Right kidney (tissue), 1 donor: ENCODE results near the gene TNIK.
"Not testable (repeated sequence)": the region's sequence is repeated elsewhere in the genome, so short reads cannot be mapped to it uniquely, and the experiment has no call there.

ENCODE experiments used
- DNase-seq: peaks from one replicate; pipeline ENCODE4 v3.0.0-alpha.2; 2016

The TNIK gene

GRCh38 chr3:171250444-171250843, 209.8 kb downstream of the TNIK start:
- no peak for DNase-seq

DNA sequence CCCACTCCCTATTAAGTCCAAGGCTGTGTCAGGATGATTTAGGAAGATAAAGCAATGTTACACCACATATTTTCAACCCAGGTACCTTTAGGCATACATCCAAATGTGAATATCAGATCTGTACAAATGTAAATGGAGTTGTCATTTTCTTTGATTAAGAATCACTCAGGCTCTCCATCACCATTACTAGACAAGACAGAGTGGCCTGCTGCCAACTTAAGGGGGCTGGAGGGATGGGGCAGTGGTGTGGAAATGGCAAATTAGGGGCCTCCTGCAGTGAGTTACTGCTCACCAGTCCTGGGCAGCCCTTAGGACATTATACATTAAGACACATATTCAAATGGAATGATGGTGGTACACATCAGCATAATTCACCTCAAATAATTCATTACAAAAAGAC, 211.0 kb downstream of the TNIK start:
- DNase-seq, result no peak

GRCh38 chr3:171248426-171249111, 211.6 kb downstream of the TNIK start:
- DNase-seq, result no peak

DNA sequence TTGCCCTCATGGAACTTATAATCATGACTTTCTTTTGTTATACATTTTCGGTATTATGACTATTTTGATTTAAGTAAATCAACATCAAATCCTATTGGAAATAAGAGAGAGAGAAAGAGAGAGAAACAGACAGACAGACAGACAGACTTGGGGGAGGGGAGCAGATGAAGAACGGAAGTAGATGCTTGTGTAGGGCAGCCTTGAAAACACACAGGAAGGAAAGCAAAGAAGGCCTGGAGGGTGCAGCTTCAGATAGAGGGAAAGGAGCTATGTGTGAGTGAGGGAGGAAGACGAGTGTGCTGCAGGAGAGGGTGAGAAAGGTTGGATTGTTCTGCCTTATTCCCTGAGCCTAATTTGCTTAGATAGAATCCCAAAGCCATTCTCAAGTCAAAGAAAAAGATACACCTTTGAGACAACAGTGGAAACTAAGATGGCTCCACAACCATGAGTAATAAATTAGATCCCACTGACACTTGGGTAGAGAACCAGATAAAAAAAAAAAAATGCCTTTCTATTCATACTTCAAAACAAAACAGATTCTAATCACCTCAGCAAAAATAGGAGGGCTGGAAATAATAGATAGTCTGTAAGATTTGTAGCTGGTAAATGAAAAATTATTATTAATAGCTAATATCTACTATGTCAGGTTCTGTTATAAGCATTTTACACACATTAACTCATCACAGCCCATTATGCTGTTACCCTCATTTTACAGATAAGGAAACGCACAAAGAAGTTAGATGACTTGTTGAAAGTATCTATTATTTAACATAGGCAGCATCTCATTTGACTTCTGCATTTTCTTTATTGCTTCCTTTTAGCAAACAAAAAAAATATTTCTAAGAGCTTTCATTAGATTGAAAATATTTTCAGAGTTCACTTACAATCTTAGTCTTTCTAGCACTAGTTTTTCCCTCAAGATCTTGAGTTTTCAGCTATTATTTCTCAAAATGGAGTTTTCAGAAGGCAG, 214.1 kb downstream of the TNIK start:
- no peak for DNase-seq

DNA sequence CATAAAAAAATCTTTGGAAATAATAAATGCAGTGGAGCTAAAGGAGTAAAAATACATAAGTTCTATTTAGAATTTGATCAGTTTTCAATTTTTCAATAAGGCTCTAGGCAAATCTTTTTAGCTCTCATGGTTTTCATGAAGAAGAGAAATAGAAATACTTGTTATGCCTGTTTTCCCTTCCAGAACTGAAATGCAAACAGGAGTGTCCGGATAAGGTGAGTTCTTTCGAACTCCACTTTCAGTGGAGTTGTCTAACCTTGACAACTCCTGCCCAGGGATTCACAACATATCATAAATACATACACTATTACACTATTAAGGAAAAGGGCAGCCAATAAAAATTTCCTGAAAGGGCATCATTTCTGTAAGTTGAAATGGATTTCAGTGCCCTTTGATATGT, 217.3 kb downstream of the TNIK start:
- DNase-seq, result no peak

GRCh38 chr3:171242170-171242569, 218.0 kb downstream of the TNIK start:
- no peak for DNase-seq

- not testable (repeated sequence) for DNase-seq
Observed at GRCh38 chr3:171241655-171242054, 218.6 kb downstream of the TNIK start.

- DNase-seq, result no peak
Observed at GRCh38 chr3:171240504-171240835, 219.7 kb downstream of the TNIK start.

GRCh38 chr3:171239757-171240503, 220.3 kb downstream of the TNIK start:
- no peak for DNase-seq

DNA sequence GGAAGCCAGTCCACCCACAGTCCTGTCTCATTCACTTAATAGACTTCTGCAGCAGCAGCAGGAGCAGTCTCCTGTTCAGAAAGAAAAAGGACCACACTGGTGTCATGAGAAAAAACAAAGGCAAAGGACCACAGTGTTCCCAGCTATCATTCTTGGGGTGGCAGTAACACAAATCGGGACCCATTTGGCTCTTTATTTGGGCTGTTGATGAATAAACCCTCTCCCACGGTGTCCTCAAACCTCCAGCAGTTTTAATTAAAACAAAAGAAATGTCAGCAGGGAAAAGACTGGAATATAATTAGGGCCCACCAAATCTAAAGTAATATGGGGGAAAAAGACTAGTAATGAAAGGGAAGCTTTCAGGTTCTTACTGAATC, 223.2 kb downstream of the TNIK start:
- DNase-seq, result no peak

DNA sequence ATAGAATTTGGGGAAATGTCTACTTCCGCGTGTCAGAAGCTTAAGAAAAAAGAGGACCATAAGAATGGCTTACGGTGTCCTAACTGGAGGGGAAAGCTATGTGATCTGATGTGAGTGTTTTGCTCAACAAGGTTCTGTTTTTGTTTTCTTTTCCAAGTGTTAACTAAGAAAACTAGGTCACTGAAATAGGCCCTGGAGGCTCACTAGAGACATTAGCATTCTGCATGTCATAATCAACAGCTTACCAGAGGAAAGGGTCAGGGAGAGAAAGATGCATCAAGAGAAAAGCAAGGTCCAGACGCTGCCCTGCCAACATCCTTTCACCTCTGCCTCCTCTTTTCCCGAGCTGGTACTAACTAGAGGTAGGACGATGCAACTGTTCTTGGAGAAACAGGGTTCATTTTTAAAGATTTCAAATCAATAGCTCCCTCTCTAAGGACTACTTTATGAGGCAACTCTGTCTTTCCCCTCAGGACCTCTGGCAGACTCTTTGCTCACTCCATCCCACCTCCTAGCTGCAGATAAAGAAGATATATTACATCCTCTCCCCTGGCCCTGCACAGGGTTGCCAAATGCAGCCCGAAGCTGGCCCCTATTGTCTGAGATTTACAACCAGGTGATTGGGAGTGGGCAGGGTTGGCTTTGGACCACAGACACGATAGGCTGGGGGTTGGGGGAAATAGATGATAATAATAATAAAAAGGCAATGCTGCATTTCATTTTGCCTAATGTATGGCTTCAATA, 223.8 kb downstream of the TNIK start:
- no peak for DNase-seq

DNA sequence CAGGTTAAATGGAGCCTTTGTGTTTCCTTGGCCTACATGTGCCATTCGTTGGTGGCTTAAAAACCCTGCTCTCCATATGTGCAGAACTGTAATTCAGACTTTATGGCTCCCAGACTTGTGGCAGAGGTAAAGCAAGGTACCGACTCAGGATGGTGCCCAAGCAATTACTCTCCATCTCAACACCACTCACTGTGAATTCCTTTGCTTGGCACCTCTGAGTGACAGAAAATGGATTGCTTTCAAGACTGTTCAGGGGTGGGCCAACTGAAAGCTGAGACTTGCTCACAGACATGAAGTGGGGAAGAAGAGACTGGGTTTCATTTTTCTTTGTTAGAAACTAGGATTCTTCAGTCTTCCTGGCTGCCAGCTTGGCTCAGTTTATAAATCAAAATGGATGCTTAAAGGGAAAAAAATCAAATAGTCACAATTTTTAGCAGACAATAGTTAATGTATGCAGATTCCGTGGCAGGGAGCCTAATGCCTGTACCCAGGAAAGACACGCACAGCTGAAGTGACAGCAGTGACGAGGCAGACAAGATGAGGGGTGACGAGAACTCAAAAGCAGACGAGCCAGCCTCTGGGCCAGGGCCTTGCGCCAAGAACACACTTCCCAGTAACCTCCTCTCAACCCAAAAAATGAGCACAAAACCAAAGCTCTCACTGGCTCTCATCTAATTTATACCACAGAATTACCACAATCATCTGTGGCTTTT, 225.8 kb downstream of the TNIK start:
- no peak for DNase-seq

GRCh38 chr3:171231361-171231760, 228.8 kb downstream of the TNIK start:
- DNase-seq, result no peak

- no peak for DNase-seq
Observed at GRCh38 chr3:171230865-171231264, 229.3 kb downstream of the TNIK start.

GRCh38 chr3:171229173-171229572, 231.0 kb downstream of the TNIK start:
- DNase-seq, result no peak

DNA sequence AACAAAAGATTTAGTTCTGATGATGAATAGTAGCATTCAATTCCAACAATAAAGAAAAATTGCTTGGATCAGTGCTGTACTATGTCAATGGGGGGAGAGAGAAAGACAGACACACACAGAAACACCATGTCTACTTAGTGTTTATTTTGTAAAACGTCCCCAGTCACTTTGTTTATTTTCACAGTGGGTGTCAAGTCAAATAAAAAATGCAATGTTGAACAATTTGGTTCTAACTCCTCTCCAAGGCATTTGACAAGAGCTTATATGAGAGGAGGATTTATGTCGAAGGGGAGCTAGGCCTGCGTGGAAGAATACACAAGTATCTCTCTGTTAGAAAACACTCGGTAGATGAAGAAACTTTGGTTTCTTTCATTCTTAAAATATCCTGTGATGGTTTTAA, 232.0 kb downstream of the TNIK start:
- no peak for DNase-seq

GRCh38 chr3:171227828-171228227, 232.4 kb downstream of the TNIK start:
- DNase-seq, result no peak

DNA sequence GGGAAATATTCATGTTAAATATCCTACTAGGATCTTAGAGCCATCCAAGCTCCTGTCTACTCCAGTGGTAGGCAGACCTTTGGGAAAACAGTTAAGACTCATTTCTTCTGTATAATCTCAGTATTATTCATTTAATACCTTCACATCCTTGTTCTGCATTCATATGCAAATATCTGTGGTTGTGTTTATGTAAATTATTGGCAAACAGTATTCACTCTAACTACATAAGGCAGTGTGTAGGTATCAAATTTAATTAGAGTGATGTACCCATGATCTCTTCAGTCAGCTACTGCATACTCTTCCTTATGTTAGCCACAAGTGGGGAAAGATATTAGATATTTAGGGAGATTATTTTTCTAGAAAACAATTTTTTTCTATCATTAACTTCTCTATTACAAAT, 232.8 kb downstream of the TNIK start:
- DNase-seq, result no peak

GRCh38 chr3:171226794-171227193, 233.4 kb downstream of the TNIK start:
- DNase-seq, result no peak

- DNase-seq, result no peak
Observed at GRCh38 chr3:171225708-171226107, 234.5 kb downstream of the TNIK start.

GRCh38 chr3:171225165-171225564, 235.0 kb downstream of the TNIK start:
- no peak for DNase-seq

DNA sequence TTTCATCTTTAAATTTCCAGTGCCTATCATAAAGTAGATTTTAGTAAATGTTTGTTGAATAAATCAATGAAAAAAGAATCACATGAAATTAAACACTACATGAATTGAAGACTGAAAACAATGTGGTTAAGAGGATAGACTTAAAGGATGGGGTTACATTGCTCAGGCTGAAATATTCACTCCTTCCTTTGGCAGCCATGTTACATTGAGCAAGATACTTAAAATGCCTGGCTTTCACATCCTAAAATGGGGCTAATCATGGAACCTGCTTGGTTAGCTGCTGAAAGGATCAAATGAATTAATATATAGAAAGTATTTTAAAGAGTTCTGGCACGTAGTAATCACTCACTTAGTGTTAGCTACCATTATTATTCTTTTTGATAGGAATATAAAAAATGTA, 236.8 kb downstream of the TNIK start:
- no peak for DNase-seq
